Measurements from ENCODE around the gene LRRC47.

The LRRC47 gene

DNA sequence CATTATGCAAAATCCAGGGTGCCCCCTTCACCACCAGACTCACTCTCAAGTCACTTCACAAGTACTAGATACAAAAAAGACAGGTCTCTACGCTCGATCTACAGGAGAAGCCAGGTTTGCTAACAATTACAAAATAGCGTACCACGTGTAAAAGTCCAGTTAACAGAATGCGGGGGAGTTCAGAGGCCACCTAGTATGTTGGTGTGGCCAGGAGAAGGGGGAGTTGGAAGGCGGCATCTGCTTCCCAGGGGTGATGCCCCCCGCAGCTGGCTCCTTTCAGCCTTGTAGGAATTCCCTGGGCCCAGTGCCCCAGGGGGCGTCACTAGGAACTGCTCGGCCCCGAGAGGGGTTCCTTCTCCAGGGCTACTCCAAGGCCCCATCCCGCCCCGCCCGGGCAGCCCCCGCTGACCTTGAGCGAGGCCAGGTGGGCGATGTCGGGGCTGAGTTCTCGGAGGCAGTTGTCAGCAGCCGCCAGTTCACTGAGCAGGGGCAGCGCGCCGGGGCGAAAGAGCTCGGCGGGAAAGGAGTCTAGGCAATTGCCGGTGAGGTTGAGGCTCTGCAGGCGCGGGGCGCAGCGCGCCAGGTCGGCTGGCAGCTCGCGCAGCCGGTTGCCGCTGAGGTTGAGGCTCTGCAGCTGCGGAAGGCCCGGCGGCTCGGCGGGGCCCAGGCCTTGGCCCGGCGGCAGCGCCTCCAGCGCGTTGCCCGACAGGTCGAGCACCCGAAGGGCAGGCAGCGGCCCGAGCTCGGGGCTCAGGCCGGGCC lies 664 bp downstream of the LRRC47 start:
- TF ChIP-seq GABPA (IDR thresholded peaks at IDR 0.05; ENCODE audit: low read depth) (no peak), SPI1 (IDR thresholded peaks at IDR 0.05; ENCODE audit: borderline replicate concordance, low read depth) (no peak), POLR2AphosphoS5 (IDR thresholded peaks at IDR 0.05; ENCODE audit: low read depth) (no peak)
- TF ChIP-seq, protein P1, sequence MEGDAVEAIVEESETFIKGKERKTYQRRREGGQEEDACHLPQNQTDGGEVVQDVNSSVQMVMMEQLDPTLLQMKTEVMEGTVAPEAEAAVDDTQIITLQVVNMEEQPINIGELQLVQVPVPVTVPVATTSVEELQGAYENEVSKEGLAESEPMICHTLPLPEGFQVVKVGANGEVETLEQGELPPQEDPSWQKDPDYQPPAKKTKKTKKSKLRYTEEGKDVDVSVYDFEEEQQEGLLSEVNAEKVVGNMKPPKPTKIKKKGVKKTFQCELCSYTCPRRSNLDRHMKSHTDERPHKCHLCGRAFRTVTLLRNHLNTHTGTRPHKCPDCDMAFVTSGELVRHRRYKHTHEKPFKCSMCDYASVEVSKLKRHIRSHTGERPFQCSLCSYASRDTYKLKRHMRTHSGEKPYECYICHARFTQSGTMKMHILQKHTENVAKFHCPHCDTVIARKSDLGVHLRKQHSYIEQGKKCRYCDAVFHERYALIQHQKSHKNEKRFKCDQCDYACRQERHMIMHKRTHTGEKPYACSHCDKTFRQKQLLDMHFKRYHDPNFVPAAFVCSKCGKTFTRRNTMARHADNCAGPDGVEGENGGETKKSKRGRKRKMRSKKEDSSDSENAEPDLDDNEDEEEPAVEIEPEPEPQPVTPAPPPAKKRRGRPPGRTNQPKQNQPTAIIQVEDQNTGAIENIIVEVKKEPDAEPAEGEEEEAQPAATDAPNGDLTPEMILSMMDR (IDR thresholded peaks at IDR 0.05; ENCODE audit: insufficient read depth, low read length), result no peak
- TF ChIP-seq, protein P2, sequence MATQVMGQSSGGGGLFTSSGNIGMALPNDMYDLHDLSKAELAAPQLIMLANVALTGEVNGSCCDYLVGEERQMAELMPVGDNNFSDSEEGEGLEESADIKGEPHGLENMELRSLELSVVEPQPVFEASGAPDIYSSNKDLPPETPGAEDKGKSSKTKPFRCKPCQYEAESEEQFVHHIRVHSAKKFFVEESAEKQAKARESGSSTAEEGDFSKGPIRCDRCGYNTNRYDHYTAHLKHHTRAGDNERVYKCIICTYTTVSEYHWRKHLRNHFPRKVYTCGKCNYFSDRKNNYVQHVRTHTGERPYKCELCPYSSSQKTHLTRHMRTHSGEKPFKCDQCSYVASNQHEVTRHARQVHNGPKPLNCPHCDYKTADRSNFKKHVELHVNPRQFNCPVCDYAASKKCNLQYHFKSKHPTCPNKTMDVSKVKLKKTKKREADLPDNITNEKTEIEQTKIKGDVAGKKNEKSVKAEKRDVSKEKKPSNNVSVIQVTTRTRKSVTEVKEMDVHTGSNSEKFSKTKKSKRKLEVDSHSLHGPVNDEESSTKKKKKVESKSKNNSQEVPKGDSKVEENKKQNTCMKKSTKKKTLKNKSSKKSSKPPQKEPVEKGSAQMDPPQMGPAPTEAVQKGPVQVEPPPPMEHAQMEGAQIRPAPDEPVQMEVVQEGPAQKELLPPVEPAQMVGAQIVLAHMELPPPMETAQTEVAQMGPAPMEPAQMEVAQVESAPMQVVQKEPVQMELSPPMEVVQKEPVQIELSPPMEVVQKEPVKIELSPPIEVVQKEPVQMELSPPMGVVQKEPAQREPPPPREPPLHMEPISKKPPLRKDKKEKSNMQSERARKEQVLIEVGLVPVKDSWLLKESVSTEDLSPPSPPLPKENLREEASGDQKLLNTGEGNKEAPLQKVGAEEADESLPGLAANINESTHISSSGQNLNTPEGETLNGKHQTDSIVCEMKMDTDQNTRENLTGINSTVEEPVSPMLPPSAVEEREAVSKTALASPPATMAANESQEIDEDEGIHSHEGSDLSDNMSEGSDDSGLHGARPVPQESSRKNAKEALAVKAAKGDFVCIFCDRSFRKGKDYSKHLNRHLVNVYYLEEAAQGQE (IDR thresholded peaks at IDR 0.05; ENCODE audit: insufficient replicate concordance, low read depth), result no peak
- no peak for DNase-seq (ENCODE audit: low read depth in 1 of 2, low spot score in 1 of 2)
- H3K27ac ChIP-seq (replicated peaks), result peak overlapping the region; percentile 76
- peak overlapping the region; percentile 98 for H3K4me3 ChIP-seq (replicated peaks; ENCODE audit: insufficient read depth, low read length)
- H3K27me3 ChIP-seq (ENCODE audit: insufficient read depth, poor library complexity, severe bottlenecking), result no peaks in the 10 kb centered on the region

DNA sequence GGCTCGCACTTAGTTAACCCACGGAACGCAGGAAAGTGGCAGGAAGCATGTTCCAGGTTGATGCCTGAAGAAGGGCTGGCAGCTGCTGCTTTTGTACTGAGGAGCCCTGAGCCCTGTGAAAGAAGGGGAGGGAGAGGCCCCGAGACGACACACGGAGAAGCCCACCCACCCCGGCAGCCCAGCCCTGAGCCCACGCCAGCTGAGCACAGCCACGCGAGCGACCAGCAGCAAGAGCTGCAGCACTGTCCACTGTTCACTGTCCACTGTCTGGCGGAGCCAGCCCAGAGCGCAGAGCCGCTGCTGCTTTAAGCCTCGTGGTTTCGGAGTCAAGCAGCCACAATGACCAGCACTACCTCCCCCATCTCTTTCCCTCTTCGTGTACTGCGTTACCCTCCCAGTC lies 5.3 kb downstream of the LRRC47 start:
- TF ChIP-seq, protein P2 (IDR thresholded peaks at IDR 0.05; ENCODE audit: insufficient replicate concordance, low read depth), result no peak
- TF ChIP-seq, protein P1 (IDR thresholded peaks at IDR 0.05; ENCODE audit: insufficient read depth, low read length), result no peak
- Histone ChIP-seq H3K4me3 (replicated peaks; ENCODE audit: insufficient read depth, low read length) (no peak overlapping the region), H3K27me3 (ENCODE audit: insufficient read depth, poor library complexity, severe bottlenecking) (no peaks in the 10 kb centered on the region), H3K27ac (replicated peaks) (no peak overlapping the region)
- no peak for DNase-seq (ENCODE audit: low read depth in 1 of 2, low spot score in 1 of 2)

DNA sequence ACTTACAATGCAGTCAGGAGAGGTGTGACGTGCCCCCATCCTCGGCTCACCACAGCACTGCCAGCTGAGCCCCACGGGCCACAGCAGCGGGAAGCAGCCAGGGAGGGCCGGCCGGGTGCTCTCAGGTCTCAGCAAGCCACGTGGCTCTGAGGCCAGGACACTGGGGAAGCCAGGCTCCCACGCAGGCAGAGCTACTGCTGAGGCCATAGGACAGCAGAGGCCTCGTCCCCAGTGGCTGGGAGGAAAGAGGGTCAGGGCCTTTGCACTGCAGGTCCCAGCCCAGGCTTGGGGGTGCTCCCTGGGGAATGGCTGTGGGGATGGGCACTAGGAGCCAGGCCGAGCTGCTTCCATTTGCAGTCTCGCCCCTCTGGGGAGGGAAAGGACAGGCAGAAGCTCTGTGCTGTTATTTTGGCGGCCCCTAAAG lies 5.8 kb downstream of the LRRC47 start:
- Histone ChIP-seq H3K27me3 (ENCODE audit: insufficient read depth, poor library complexity, severe bottlenecking) (no peaks in the 10 kb centered on the region), H3K4me3 (replicated peaks; ENCODE audit: insufficient read depth, low read length) (no peak overlapping the region), H3K27ac (replicated peaks) (no peak overlapping the region)
- DNase-seq (ENCODE audit: low read depth in 1 of 2, low spot score in 1 of 2), result no peak
- TF ChIP-seq, protein P1 (IDR thresholded peaks at IDR 0.05; ENCODE audit: insufficient read depth, low read length), result no peak
- TF ChIP-seq SPI1 (IDR thresholded peaks at IDR 0.05; ENCODE audit: borderline replicate concordance, low read depth), result no peak
- no peak for TF ChIP-seq GABPA (IDR thresholded peaks at IDR 0.05; ENCODE audit: low read depth)
- TF ChIP-seq, protein P2 (IDR thresholded peaks at IDR 0.05; ENCODE audit: insufficient replicate concordance, low read depth), result no peak
- no peak for TF ChIP-seq POLR2AphosphoS5 (IDR thresholded peaks at IDR 0.05; ENCODE audit: low read depth)

Measured in HL-60 (cell line).